Erythroblast (primary cell): ENCODE measurements around the gene NEK11.

Experiments
- GATA1 ChIP-seq: IDR thresholded peaks from 2 replicates; pipeline ENCODE4 v1.6.1; 2011; ENCODE audit warnings: low read depth, mild to moderate bottlenecking, control low read depth, low read length, moderate library complexity
- POLR2A ChIP-seq: IDR thresholded peaks from 2 replicates; pipeline ENCODE4 v1.6.1; 2011; ENCODE audit warnings: mild to moderate bottlenecking, low read length

GRCh38 chr3:131193641-131194238 is 167.1 kb downstream of the NEK11 start:
- TF ChIP-seq POLR2A (no peak), GATA1 (no peak)
